H9 (cell line): ENCODE data around the gene ULK4. TPM values are rescaled to one million over a fixed set of nuclear protein-coding genes. Genes with fewer than 3 reads are reported as not detected.

Source experiments
- DNase-seq: peaks from one replicate; pipeline ENCODE4 v3.0.0-alpha.2; 2017
- H2AFZ ChIP-seq: one replicate; pipeline ENCODE4 v1.6.1; 2013; ENCODE audit warnings: mild to moderate bottlenecking, low read length, control low read depth, moderate library complexity
- H2AK5ac ChIP-seq: 2 replicates; pipeline ENCODE4 v1.6.1; 2013; ENCODE audit warnings: low read length, control low read depth, mixed read lengths; ENCODE audit not compliant: insufficient read length
- H2BK120ac ChIP-seq: one replicate; pipeline ENCODE4 v1.6.1; 2013; ENCODE audit warnings: low read depth, mild to moderate bottlenecking, low read length, control low read depth, inconsistent platforms; ENCODE audit not compliant: poor library complexity, severe bottlenecking
- H2BK12ac ChIP-seq: 2 replicates; pipeline ENCODE4 v1.6.1; 2013; ENCODE audit warnings: low read length, control low read depth, mixed read lengths, low read depth; ENCODE audit not compliant: insufficient read length
- H2BK15ac ChIP-seq: 2 replicates; pipeline ENCODE4 v1.6.1; 2013; ENCODE audit warnings: low read depth, low read length, control low read depth
- H2BK20ac ChIP-seq: one replicate; pipeline ENCODE4 v1.6.1; 2013; ENCODE audit warnings: low read depth, mild to moderate bottlenecking, low read length, control low read depth, inconsistent platforms; ENCODE audit not compliant: poor library complexity, severe bottlenecking
- H2BK5ac ChIP-seq: 2 replicates; pipeline ENCODE4 v1.6.1; 2013; ENCODE audit warnings: low read length, control low read depth, mixed read lengths; ENCODE audit not compliant: insufficient read length
- H3K14ac ChIP-seq: 2 replicates; pipeline ENCODE4 v1.6.1; 2013; ENCODE audit warnings: low read length, control low read depth; ENCODE audit not compliant: insufficient read depth
- H3K18ac ChIP-seq: 2 replicates; pipeline ENCODE4 v1.6.1; 2013; ENCODE audit warnings: low read depth, mild to moderate bottlenecking, mixed read lengths, low read length, control low read depth; ENCODE audit not compliant: insufficient read length
- H3K23ac ChIP-seq: 2 replicates; pipeline ENCODE4 v1.6.1; 2013; ENCODE audit warnings: low read length, control low read depth, mixed read lengths, low read depth; ENCODE audit not compliant: insufficient read length
- H3K23me2 ChIP-seq: 2 replicates; pipeline ENCODE4 v1.6.1; 2013; ENCODE audit warnings: low read depth, mild to moderate bottlenecking, mixed read lengths, low read length, control low read depth; ENCODE audit not compliant: insufficient read length, poor library complexity, severe bottlenecking
- H3K27ac ChIP-seq: 2 replicates; pipeline ENCODE4 v1.5.1; 2013; ENCODE audit warnings: low read length, control low read depth, mixed read lengths, low read depth; ENCODE audit not compliant: insufficient read length
- H3K27me3 ChIP-seq: 2 replicates; pipeline ENCODE4 v1.6.1; 2013; ENCODE audit warnings: low read length, control low read depth, inconsistent platforms; ENCODE audit not compliant: insufficient read depth
- H3K4ac ChIP-seq: 2 replicates; pipeline ENCODE4 v1.6.1; 2013; ENCODE audit warnings: low read depth, mild to moderate bottlenecking, control low read depth, inconsistent platforms, low read length, moderate library complexity
- H3K4me1 ChIP-seq: 2 replicates; pipeline ENCODE4 v1.6.1; 2013; ENCODE audit warnings: low read length, control low read depth, inconsistent platforms; ENCODE audit not compliant: insufficient read depth
- H3K4me2 ChIP-seq: 2 replicates; pipeline ENCODE4 v1.6.1; 2013; ENCODE audit warnings: low read length, control low read depth, mixed read lengths; ENCODE audit not compliant: insufficient read length, insufficient read depth
- H3K56ac ChIP-seq: 2 replicates; pipeline ENCODE4 v1.6.1; 2013; ENCODE audit warnings: low read depth, mild to moderate bottlenecking, mixed read lengths, low read length, control low read depth; ENCODE audit not compliant: insufficient read length
- H3K79me1 ChIP-seq: 2 replicates; pipeline ENCODE4 v1.6.1; 2013; ENCODE audit warnings: low read depth, mild to moderate bottlenecking, moderate library complexity, low read length, control low read depth, inconsistent platforms; ENCODE audit not compliant: insufficient read depth, poor library complexity, severe bottlenecking
- H3K79me2 ChIP-seq: 2 replicates; pipeline ENCODE4 v1.6.1; 2013; ENCODE audit warnings: low read length, control low read depth, inconsistent platforms; ENCODE audit not compliant: insufficient read depth
- H3K9ac ChIP-seq: 2 replicates; pipeline ENCODE4 v1.6.1; 2013; ENCODE audit warnings: low read length, control low read depth, mixed read lengths; ENCODE audit not compliant: insufficient read length; ENCODE audit errors: extremely low read depth
- H3K9me3 ChIP-seq: one replicate; pipeline ENCODE4 v1.6.1; 2013; ENCODE audit warnings: low read depth, low read length, inconsistent platforms; ENCODE audit not compliant: control insufficient read depth
- H3T11ph ChIP-seq: one replicate; pipeline ENCODE4 v1.6.1; 2013; ENCODE audit warnings: mild to moderate bottlenecking, low read length, control low read depth, inconsistent platforms
- H4K20me1 ChIP-seq: one replicate; pipeline ENCODE4 v1.6.1; 2013; ENCODE audit not compliant: control insufficient read depth, insufficient read length, insufficient read depth
- H4K5ac ChIP-seq: 2 replicates; pipeline ENCODE4 v1.6.1; 2013; ENCODE audit warnings: low read depth, mild to moderate bottlenecking, mixed read lengths, low read length, control low read depth; ENCODE audit not compliant: insufficient read length
- H4K8ac ChIP-seq: replicated peaks from 2 replicates; pipeline ENCODE4 v1.6.1; 2013; ENCODE audit warnings: low read length, control low read depth, mixed read lengths, low read depth; ENCODE audit not compliant: insufficient read length
- H4K91ac ChIP-seq: 2 replicates; pipeline ENCODE4 v1.6.1; 2013; ENCODE audit warnings: low read depth, mild to moderate bottlenecking, moderate library complexity, mixed read lengths, low read length, control low read depth; ENCODE audit not compliant: insufficient read length
- H3K27ac Mint-ChIP-seq, 3 experiments: 2 replicates in 2 of 3; 3 replicates in 1 of 3; pipeline ENCODE4 v1.8.0; 2020 to 2021; ENCODE audit warnings: mixed read lengths in 3 of 3, mild to moderate bottlenecking in 1 of 3, moderate library complexity in 1 of 3
- H3K27me3 Mint-ChIP-seq: 2 replicates; pipeline ENCODE4 v1.8.0; 2021; ENCODE audit warnings: low read depth, mild to moderate bottlenecking, moderate library complexity, mixed read lengths
- H3K36me3 Mint-ChIP-seq, 3 experiments: 2 replicates in 2 of 3; 3 replicates in 1 of 3; pipeline ENCODE4 v1.8.0; 2020 to 2021; ENCODE audit warnings: low read depth in 3 of 3, mixed read lengths in 3 of 3; ENCODE audit not compliant: insufficient read depth in 1 of 3
- H3K4me1 Mint-ChIP-seq, 2 experiments: 2 replicates each; pipeline ENCODE4 v1.8.0; 2020; ENCODE audit warnings: mixed read lengths in 2 of 2
- H3K4me3 Mint-ChIP-seq, 2 experiments: 2 replicates in 1 of 2; 3 replicates in 1 of 2; pipeline ENCODE4 v1.8.0; 2020 to 2021; ENCODE audit warnings: mild to moderate bottlenecking in 2 of 2, mixed read lengths in 2 of 2, moderate library complexity in 1 of 2
- H3K9me3 Mint-ChIP-seq, 2 experiments: 2 replicates in 1 of 2; 3 replicates in 1 of 2; pipeline ENCODE4 v1.8.0; 2020; ENCODE audit warnings: mild to moderate bottlenecking in 2 of 2, mixed read lengths in 2 of 2, moderate library complexity in 1 of 2
- CTCF ChIP-seq: fragments of 200-600 bp; sonication (generic); conservative IDR thresholded peaks from 3 replicates; pipeline ENCODE4 v1.8.0; 2021; ENCODE audit warnings: antibody characterized with exemption, mild to moderate bottlenecking
- WGBS: extraction: QIAGEN DNeasy Blood & Tissue Kit; methylation state at CpG from one replicate; pipeline ENCODE4 v1.1.7; 2013; ENCODE audit warnings: missing lambda C conversion rate, low lambda C conversion rate, mixed read lengths; ENCODE audit not compliant: insufficient read length; ENCODE audit errors: extremely low coverage; 5-methylcytosine and 5-hydroxymethylcytosine counted together
- total RNA-seq: library from RNA; stranded (reverse); gene quantifications from 2 replicates; pipeline ENCODE4 v1.2.1, GENCODE V29; 2021

Gene ULK4
- total RNA-seq, 1 experiment from 2014 or later = 12.9 TPM

- Mint-ChIP-seq H3K9me3 (peaks cover 0 to 4% of the 10 kb centered on the region in 2 experiments; a peak in 1 of 5 replicates), H3K27ac (no peak overlapping the region), H3K36me3 (peaks cover 0 to 3% (median under 1%) of the 10 kb centered on the region in 3 experiments; a peak in 4 of 7 replicates), H3K27me3 (no peaks in the 10 kb centered on the region), H3K4me3 (no peak overlapping the region), H3K4me1 (peaks cover 4 to 10% of the 10 kb centered on the region in 2 experiments)
- Histone ChIP-seq H2AK5ac (no peak overlapping the region), H4K20me1 (no peaks in the 10 kb centered on the region), H2BK120ac (no peak overlapping the region), H3K79me2 (no peaks in the 10 kb centered on the region), H4K91ac (no peak overlapping the region), H3K27ac (no peak overlapping the region), H3K18ac (no peak overlapping the region), H4K5ac (no peak overlapping the region), H2BK5ac (no peak overlapping the region), H2AFZ (no peak overlapping the region), H3K9me3 (no peaks in the 10 kb centered on the region), H3T11ph (no peak overlapping the region), H3K23me2 (no peaks in the 10 kb centered on the region), H3K56ac (no peak overlapping the region), H2BK12ac (no peak overlapping the region), H3K14ac (no peak overlapping the region), H3K79me1 (no peaks in the 10 kb centered on the region), H3K9ac (no peak overlapping the region), H3K4me2 (no peak overlapping the region), H4K8ac (no peak overlapping the region), H3K4ac (no peak overlapping the region), H3K23ac (no peak overlapping the region), H2BK15ac (no peak overlapping the region), H3K27me3 (no peaks in the 10 kb centered on the region), H2BK20ac (no peak overlapping the region), H3K4me1 (no peaks in the 10 kb centered on the region)
- TF ChIP-seq CTCF = no peak
- no peak for DNase-seq
- WGBS = no CpG with 5 or more reads among the region's 1 CpG
Measured at GRCh38 chr3:41808152-41808551, 153.8 kb downstream of the ULK4 start.
